Esophagus squamous epithelium (tissue), 4 donors: ENCODE data around the gene IFI27L2.

Source experiments
- CTCF ChIP-seq, 6 experiments: fragments of 450-650 bp in 4 of 6; fragments of 200-600 bp in 2 of 6; sonication (generic) in 2 of 6; IDR thresholded peaks; one replicate each; pipeline ENCODE4 v1.5.1; 2016 to 2019; ENCODE audit warnings: antibody characterized with exemption in 6 of 6, mild to moderate bottlenecking in 4 of 6, moderate library complexity in 4 of 6
- POLR2A ChIP-seq, 4 donors: fragments of 450-650 bp; IDR thresholded peaks; one replicate each; pipeline ENCODE4 v1.6.1; 2017; ENCODE audit warnings: antibody characterized with exemption in 4 of 4, mild to moderate bottlenecking in 4 of 4, moderate library complexity in 3 of 4

GRCh38 chr14:94162466-94162865 lies 33.1 kb upstream of the IFI27L2 start:
- TF ChIP-seq CTCF (IDR thresholded peaks at IDR 0.05): no peak
- no peak for TF ChIP-seq POLR2A (IDR thresholded peaks at IDR 0.05)
